Activated CD8-positive, alpha-beta T cell treated with anti-CD3 and anti-CD28 coated beads, Interleukin-2, amount 10 ng/mL, durations not matched to agents 7 days and 5 days (primary cell): ENCODE data around the gene HIP1R. TPM values are rescaled to one million over a fixed set of nuclear protein-coding genes. Genes with fewer than 3 reads are reported as not detected.
"Not testable (repeated sequence)": the region's sequence is repeated elsewhere in the genome, so short reads cannot be mapped to it uniquely, and the experiment has no call there.

Experiments used
- ATAC-seq: fragments of 150-1000 bp; cut with Tn5 transposase; one replicate; pipeline ENCODE4 v1.10.0; 2021; ENCODE audit warnings: moderate library complexity
- CTCF ChIA-PET: fragments of 350-600 bp; sonication (Branson Sonifier 250); formaldehyde crosslinking; loops from one replicate; lab custom pipeline; 2021; ENCODE audit warnings: antibody characterized with exemption; lab: Charles Lee
- POLR2A ChIA-PET: fragments of 350-600 bp; sonication (Branson Sonifier 250); formaldehyde crosslinking; loops from one replicate; lab custom pipeline; 2021; ENCODE audit warnings: antibody characterized with exemption; lab: Charles Lee
- DNase-seq: peaks from one replicate; pipeline ENCODE4 v3.0.0-alpha.2; 2020
- H3K27ac Mint-ChIP-seq: one replicate; pipeline ENCODE4 v1.8.0; 2021; ENCODE audit warnings: mild to moderate bottlenecking, mixed read lengths
- H3K27me3 Mint-ChIP-seq: one replicate; pipeline ENCODE4 v1.8.0; 2021; ENCODE audit warnings: low read depth, mixed read lengths
- H3K36me3 Mint-ChIP-seq: one replicate; pipeline ENCODE4 v1.8.0; 2021; ENCODE audit warnings: low read depth, mixed read lengths
- H3K4me1 Mint-ChIP-seq: one replicate; pipeline ENCODE4 v1.8.0; 2021; ENCODE audit warnings: low read depth, mixed read lengths
- H3K4me3 Mint-ChIP-seq: one replicate; pipeline ENCODE4 v1.8.0; 2021; ENCODE audit warnings: mild to moderate bottlenecking, mixed read lengths
- H3K9me3 Mint-ChIP-seq: one replicate; pipeline ENCODE4 v1.8.0; 2022; ENCODE audit warnings: mixed read lengths; ENCODE audit not compliant: insufficient read depth
- total RNA-seq, 2 experiments: library from RNA; stranded (reverse); gene quantifications; one replicate each; pipeline ENCODE4 v1.2.3, GENCODE V29; 2021

Gene HIP1R
- total RNA-seq, 2 experiments from 2014 or later = 36.2 to 37.4 TPM

- Mint-ChIP-seq H3K27ac (peak overlapping the region; percentile 18), H3K4me3 (no peak overlapping the region), H3K36me3 (peaks cover 42% of the 10 kb centered on the region), H3K27me3 (no peaks in the 10 kb centered on the region), H3K9me3 (no peaks in the 10 kb centered on the region), H3K4me1 (peaks cover 74% of the 10 kb centered on the region)
- ChIA-PET CTCF (interaction anchor here (1.0 to 3.7 kb wide), 4 partner anchors 9 to 80 kb away, joined by 3 to 15 read pairs (median 4); no protein-coding TSS in a partner anchor), POLR2A (interaction anchor here (2.4 kb wide), 1 partner anchor 25 kb away, joined by 7 read pairs; no protein-coding TSS in a partner anchor)
- ATAC-seq = no peak
- DNase-seq = no peak
Observed at GRCh38 chr12:122873540-122873939, 38.3 kb downstream of the HIP1R start.

- ChIA-PET POLR2A (interaction anchor here (1.3 kb wide), 1 partner anchor 101 kb away, joined by 3 read pairs; the partner anchor contains the start of gene OGFOD2), CTCF (interaction anchor here (1.0 to 1.6 kb wide), 3 partner anchors 9 to 79 kb away, joined by 3 to 5 read pairs (median 4); no protein-coding TSS in a partner anchor)
- peaks cover 38% of the 10 kb centered on the region for H3K36me3 Mint-ChIP-seq
- H3K4me1 Mint-ChIP-seq = peaks cover 77% of the 10 kb centered on the region
- H3K9me3 Mint-ChIP-seq = no peaks in the 10 kb centered on the region
- ATAC-seq = peak; percentile 62
- H3K27ac Mint-ChIP-seq = no peak overlapping the region
- H3K27me3 Mint-ChIP-seq = no peaks in the 10 kb centered on the region
- peak; percentile 44 for DNase-seq
- H3K4me3 Mint-ChIP-seq = no peak overlapping the region
Observed at GRCh38 chr12:122874081-122874480, 38.8 kb downstream of the HIP1R start.

GRCh38 chr12:122875590-122876220 is 40.4 kb downstream of the HIP1R start:
- DNase-seq (no peak), ATAC-seq (no peak)
- Mint-ChIP-seq H3K27me3 (no peaks in the 10 kb centered on the region), H3K4me1 (peaks cover 89% of the 10 kb centered on the region), H3K4me3 (no peak overlapping the region), H3K27ac (peak overlapping the region; percentile 59), H3K9me3 (no peaks in the 10 kb centered on the region), H3K36me3 (peaks cover 28% of the 10 kb centered on the region)
- CTCF ChIA-PET = interaction anchor here (0.6 to 2.3 kb wide), 2 partner anchors 15 kb away, joined by 3 to 11 read pairs; no protein-coding TSS in a partner anchor
- POLR2A ChIA-PET = interaction anchor here (1.3 kb wide), 1 partner anchor 100 kb away, joined by 3 read pairs; the partner anchor contains the start of gene OGFOD2

- H3K4me3 Mint-ChIP-seq, H3K9me3 Mint-ChIP-seq, POLR2A ChIA-PET, H3K27me3 Mint-ChIP-seq, H3K27ac Mint-ChIP-seq, ATAC-seq, DNase-seq: not testable (repeated sequence)
- CTCF ChIA-PET = interaction anchor here (0.9 to 3.1 kb wide), 7 partner anchors 10 to 78 kb away, joined by 3 to 11 read pairs (median 4); no protein-coding TSS in a partner anchor
- Mint-ChIP-seq H3K4me1 (peaks cover 89% of the 10 kb centered on the region), H3K36me3 (peaks cover 29% of the 10 kb centered on the region)
Observed at GRCh38 chr12:122876281-122876680, 41.0 kb downstream of the HIP1R start.

GRCh38 chr12:122876731-122877130 is 41.5 kb downstream of the HIP1R start:
- Mint-ChIP-seq H3K27ac (no peak overlapping the region), H3K4me3 (no peak overlapping the region), H3K4me1 (peaks cover 88% of the 10 kb centered on the region), H3K36me3 (peaks cover 29% of the 10 kb centered on the region), H3K27me3 (no peaks in the 10 kb centered on the region), H3K9me3 (no peaks in the 10 kb centered on the region)
- ATAC-seq = no peak
- POLR2A ChIA-PET = no interaction called here
- CTCF ChIA-PET = interaction anchor here (0.9 to 3.1 kb wide), 7 partner anchors 9 to 78 kb away, joined by 3 to 11 read pairs (median 4); no protein-coding TSS in a partner anchor
- DNase-seq = no peak

GRCh38 chr12:122878780-122879612 is 43.7 kb downstream of the HIP1R start:
- Mint-ChIP-seq H3K36me3 (peaks cover 33% of the 10 kb centered on the region), H3K27ac (peak overlapping the region; percentile 32), H3K4me1 (peaks cover 88% of the 10 kb centered on the region), H3K27me3 (no peaks in the 10 kb centered on the region), H3K4me3 (no peak overlapping the region), H3K9me3 (peaks cover 4% of the 10 kb centered on the region)
- ATAC-seq = peak; percentile 31
- ChIA-PET POLR2A (no interaction called here), CTCF (interaction anchor here (1.7 to 4.4 kb wide), 5 partner anchors 8 to 69 kb away, joined by 5 to 30 read pairs (median 7); no protein-coding TSS in a partner anchor)
- no peak for DNase-seq

GRCh38 chr12:122880155-122880667 is 45.0 kb downstream of the HIP1R start:
- CTCF ChIA-PET = interaction anchor here (0.8 to 4.4 kb wide), 13 partner anchors 9 to 183 kb away, joined by 3 to 30 read pairs (median 5); no protein-coding TSS in a partner anchor
- Mint-ChIP-seq H3K4me1 (peaks cover 86% of the 10 kb centered on the region), H3K36me3 (peaks cover 36% of the 10 kb centered on the region), H3K27me3 (no peaks in the 10 kb centered on the region), H3K27ac (no peak overlapping the region), H3K4me3 (no peak overlapping the region), H3K9me3 (peaks cover 4% of the 10 kb centered on the region)
- DNase-seq (no peak), ATAC-seq (no peak)
- POLR2A ChIA-PET = no interaction called here

GRCh38 chr12:122880668-122881067 is 45.4 kb downstream of the HIP1R start:
- no peak for DNase-seq
- H3K27me3 Mint-ChIP-seq = no peaks in the 10 kb centered on the region

GRCh38 chr12:122882908-122883558 is 47.8 kb downstream of the HIP1R start:
- Mint-ChIP-seq H3K4me3 (peak overlapping the region; percentile 13), H3K4me1 (peaks cover 86% of the 10 kb centered on the region), H3K27me3 (no peaks in the 10 kb centered on the region), H3K27ac (peak overlapping the region; percentile 10), H3K9me3 (peaks cover 4% of the 10 kb centered on the region), H3K36me3 (peaks cover 29% of the 10 kb centered on the region)
- DNase-seq = no peak
- ATAC-seq = no peak
- ChIA-PET CTCF (interaction anchor here (0.8 to 4.4 kb wide), 9 partner anchors 9 to 160 kb away, joined by 4 to 30 read pairs (median 6); no protein-coding TSS in a partner anchor), POLR2A (interaction anchor here (0.9 kb wide), 2 partner anchors 11 to 350 kb away, joined by 3 to 8 read pairs; partner anchors contain the start of genes MPHOSPH9 and MTRFR)

More at GRCh38 chr12:122880668-122881067, 45.4 kb downstream of the HIP1R start:
- ChIA-PET CTCF (interaction anchor here (0.9 to 4.4 kb wide), 13 partner anchors 8 to 87 kb away, joined by 3 to 30 read pairs (median 5); partner anchors contain the start of gene VPS37B), POLR2A (no interaction called here)
- ATAC-seq = peak; percentile 38
- peaks cover 4% of the 10 kb centered on the region for H3K9me3 Mint-ChIP-seq
- peaks cover 36% of the 10 kb centered on the region for H3K36me3 Mint-ChIP-seq
- H3K27ac Mint-ChIP-seq = peak overlapping the region; percentile 18
- H3K4me1 Mint-ChIP-seq = peaks cover 81% of the 10 kb centered on the region
- H3K4me3 Mint-ChIP-seq = no peak overlapping the region

GRCh38 chr12:122884091-122884826 is 49.0 kb downstream of the HIP1R start:
- ATAC-seq (no peak), DNase-seq (no peak)
- peaks cover 87% of the 10 kb centered on the region for H3K4me1 Mint-ChIP-seq
- H3K27ac Mint-ChIP-seq = no peak overlapping the region
- CTCF ChIA-PET = interaction anchor here (1.9 to 2.5 kb wide), 2 partner anchors 16 to 24 kb away, joined by 6 read pairs; no protein-coding TSS in a partner anchor
- no peaks in the 10 kb centered on the region for H3K27me3 Mint-ChIP-seq
- H3K36me3 Mint-ChIP-seq = peaks cover 25% of the 10 kb centered on the region
- peaks cover 4% of the 10 kb centered on the region for H3K9me3 Mint-ChIP-seq
- POLR2A ChIA-PET = no interaction called here
- H3K4me3 Mint-ChIP-seq = no peak overlapping the region
